Right lobe of liver (tissue), 6 donors: Measurements from ENCODE around the gene TMEM30A. TPM values are rescaled to one million over a fixed set of nuclear protein-coding genes. Genes with fewer than 3 reads are reported as not detected.

ENCODE experiments used
- ATAC-seq, 4 donors: fragments of 200-7000 bp; cut with Tn5 transposase; one replicate each; pipeline ENCODE4 v1.9.1; 2020; ENCODE audit warnings: mild to moderate bottlenecking in 4 of 4, moderate library complexity in 4 of 4
- DNase-seq, 3 donors: peaks; one replicate each; pipeline ENCODE4 v3.0.0-alpha.2; 2020
- H3K27ac ChIP-seq, 3 donors: fragments of 200-600 bp; one replicate each; pipeline ENCODE4 v1.8.0; 2022
- H3K27me3 ChIP-seq, 2 donors: fragments of 200-600 bp; one replicate each; pipeline ENCODE4 v1.8.0; 2022
- H3K36me3 ChIP-seq, 4 donors: fragments of 200-600 bp; sonication (generic) in 1 of 4; one replicate each; pipeline versions ENCODE4 v1.5.1 to v1.8.0; 2017 to 2022; ENCODE audit warnings: control low read depth in 1 of 4
- H3K4me1 ChIP-seq, 4 donors: fragments of 200-600 bp; sonication (generic) in 1 of 4; one replicate each; pipeline versions ENCODE4 v1.5.1 to v1.8.0; 2017 to 2022; ENCODE audit warnings: control low read depth in 1 of 4
- H3K4me3 ChIP-seq, 3 donors: fragments of 200-600 bp; one replicate each; pipeline ENCODE4 v1.8.0; 2022
- H3K9me3 ChIP-seq, 4 donors: fragments of 200-600 bp; sonication (generic) in 1 of 4; one replicate each; pipeline versions ENCODE4 v1.5.1 to v1.8.0; 2017 to 2022; ENCODE audit warnings: control low read depth in 1 of 4
- POLR2A ChIP-seq: fragments of 450-650 bp; IDR thresholded peaks from one replicate; pipeline ENCODE4 v1.6.1; 2017; ENCODE audit warnings: antibody characterized with exemption, mild to moderate bottlenecking
- WGBS: methylation state at CpG from one replicate; pipeline ENCODE4 v1.1.6; 2018; ENCODE audit warnings: low coverage, low lambda C conversion rate; ENCODE audit not compliant: insufficient coverage; ENCODE audit errors: missing lambda C conversion rate; 5-methylcytosine and 5-hydroxymethylcytosine counted together
- intact Hi-C, 2 donors: fragments of 100-400 bp; cut with DNase I; formaldehyde crosslinking; loops; one replicate each; pipeline versions ENCODE4 v1.11.2 to v1.14.1; 2022
- total RNA-seq, 6 experiments: library from RNA; depleted of rRNA in 2 of 6; stranded (reverse); fragments of >200 nt in 2 of 6; fragmentation: NEBNext Ultra II Directional in 3 of 6; extraction: Animal tissue kit (Norgen Biotek cat#: 25700) in 3 of 6; gene quantifications; one replicate each; pipeline versions ENCODE4 v1.1.0 to v1.2.4, GENCODE V29; 2016 to 2023
- TF ChIP-seq, protein P1 (sequence below), 4 donors: fragments of 200-600 bp in 3 of 4; fragments of 450-650 bp in 1 of 4; IDR thresholded peaks; one replicate each; pipeline versions ENCODE4 v1.5.1 to v1.8.0; 2016 to 2022; ENCODE audit warnings: antibody characterized with exemption in 4 of 4, mild to moderate bottlenecking in 2 of 4
- donor health status: DM: no; HTN: yes; CAD: no.
- donor health status: DM: no; HTN: no; CAD: no.
- donor health status: DM: no; HTN: no; CAD: no.
- donor health status: DM: no; HTN: yes; CAD: no.
- donor health status: DM: no; HTN: yes; CAD: no.

The TMEM30A gene
- total RNA-seq, 6 experiments from 2014 or later, result 40.1 to 66.8 (median 62.2) TPM

- Histone ChIP-seq H3K4me1 (no peaks in the 10 kb centered on the region), H3K9me3 (no peaks in the 10 kb centered on the region), H3K27me3 (no peaks in the 10 kb centered on the region), H3K27ac (no peak overlapping the region), H3K36me3 (no peaks in the 10 kb centered on the region), H3K4me3 (no peak overlapping the region)
- TF ChIP-seq, protein P1, sequence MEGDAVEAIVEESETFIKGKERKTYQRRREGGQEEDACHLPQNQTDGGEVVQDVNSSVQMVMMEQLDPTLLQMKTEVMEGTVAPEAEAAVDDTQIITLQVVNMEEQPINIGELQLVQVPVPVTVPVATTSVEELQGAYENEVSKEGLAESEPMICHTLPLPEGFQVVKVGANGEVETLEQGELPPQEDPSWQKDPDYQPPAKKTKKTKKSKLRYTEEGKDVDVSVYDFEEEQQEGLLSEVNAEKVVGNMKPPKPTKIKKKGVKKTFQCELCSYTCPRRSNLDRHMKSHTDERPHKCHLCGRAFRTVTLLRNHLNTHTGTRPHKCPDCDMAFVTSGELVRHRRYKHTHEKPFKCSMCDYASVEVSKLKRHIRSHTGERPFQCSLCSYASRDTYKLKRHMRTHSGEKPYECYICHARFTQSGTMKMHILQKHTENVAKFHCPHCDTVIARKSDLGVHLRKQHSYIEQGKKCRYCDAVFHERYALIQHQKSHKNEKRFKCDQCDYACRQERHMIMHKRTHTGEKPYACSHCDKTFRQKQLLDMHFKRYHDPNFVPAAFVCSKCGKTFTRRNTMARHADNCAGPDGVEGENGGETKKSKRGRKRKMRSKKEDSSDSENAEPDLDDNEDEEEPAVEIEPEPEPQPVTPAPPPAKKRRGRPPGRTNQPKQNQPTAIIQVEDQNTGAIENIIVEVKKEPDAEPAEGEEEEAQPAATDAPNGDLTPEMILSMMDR (IDR thresholded peaks at IDR 0.05), result no peak
- TF ChIP-seq POLR2A, result no peak
- intact Hi-C loops, result no loop called here
- ATAC-seq (no peak), DNase-seq (no peak)
Observed at GRCh38 chr6:75249837-75250236, 34.8 kb downstream of the TMEM30A start.

- DNase-seq (no peak), ATAC-seq (no peak)
- intact Hi-C loops, result no loop called here
- Histone ChIP-seq H3K9me3 (no peaks in the 10 kb centered on the region), H3K27me3 (no peaks in the 10 kb centered on the region), H3K36me3 (peaks cover 0 to 1% (median 0%) of the 10 kb centered on the region in 4 donors), H3K27ac (no peak overlapping the region), H3K4me1 (peaks cover 0 to 8% (median 0%) of the 10 kb centered on the region in 4 donors), H3K4me3 (no peak overlapping the region)
- TF ChIP-seq, protein P1 (IDR thresholded peaks at IDR 0.05), result no peak
- TF ChIP-seq POLR2A, result no peak
- WGBS, result 52% methylated on average over 2 of the region's 2 CpGs
Observed at GRCh38 chr6:75246386-75246785, 38.2 kb downstream of the TMEM30A start.

GRCh38 chr6:75244063-75244584 is 40.5 kb downstream of the TMEM30A start:
- TF ChIP-seq POLR2A, result no peak
- TF ChIP-seq, protein P1 (IDR thresholded peaks at IDR 0.05), result no peak
- H3K27ac ChIP-seq, result peak overlapping the region; percentile 74 to 89 (median 74)
- no peaks in the 10 kb centered on the region for H3K27me3 ChIP-seq
- peak; percentile 3 to 45 (median 8) for ATAC-seq
- H3K4me3 ChIP-seq, result peak overlapping the region; percentile 45 to 85 (median 71)
- H3K9me3 ChIP-seq, result no peaks in the 10 kb centered on the region
- 9% methylated on average over 15 of the region's 15 CpGs for WGBS
- H3K4me1 ChIP-seq, result peaks cover 0 to 8% (median 0%) of the 10 kb centered on the region in 4 donors
- DNase-seq, result no peak
- H3K36me3 ChIP-seq, result peaks cover 0 to 18% (median 7%) of the 10 kb centered on the region in 4 donors
- intact Hi-C loops, result no loop called here

DNA sequence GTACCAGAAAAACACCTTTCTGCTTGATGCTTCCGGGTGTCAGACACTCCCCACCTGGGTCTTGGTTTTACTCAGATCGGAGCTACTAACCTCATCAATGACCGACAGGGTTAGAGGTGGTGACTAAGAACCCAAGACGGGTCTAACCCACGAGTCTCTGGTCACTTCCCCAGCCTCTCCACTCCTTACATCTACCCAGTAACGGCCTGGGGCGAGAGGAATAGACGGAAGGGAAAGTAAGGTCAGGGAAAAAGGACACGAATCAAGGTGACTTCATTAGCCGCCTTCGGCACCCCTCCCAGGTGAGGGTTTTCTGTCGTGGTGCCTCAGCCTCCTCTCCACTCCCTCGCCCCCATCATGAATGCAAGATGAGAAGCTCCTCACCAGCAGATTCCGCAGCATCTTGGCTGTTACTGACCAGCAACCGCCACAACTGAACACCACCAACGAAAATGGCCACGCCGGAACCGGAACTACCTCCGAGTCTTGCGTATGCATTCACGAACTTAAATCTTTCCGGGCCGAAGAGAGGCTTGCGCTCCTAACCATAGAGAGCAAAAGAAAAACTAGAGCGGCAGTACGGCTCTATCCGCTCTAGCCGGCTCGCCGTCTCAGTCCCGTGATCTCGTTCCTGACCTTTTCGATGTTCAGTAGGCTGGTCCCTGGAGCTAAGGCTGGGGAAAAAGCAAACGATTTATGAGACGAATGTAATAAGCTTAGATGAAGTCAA is 41.1 kb downstream of the TMEM30A start, which contains the start of gene COX7A2:
Gene COX7A2 (minus strand): TSS at position 469 of the 730 bp plus-strand sequence. CDS start 67 bp downstream, at position 402.
- intact Hi-C loops, result no loop called here
- Histone ChIP-seq H3K27me3 (no peaks in the 10 kb centered on the region), H3K4me1 (peaks cover 0 to 8% (median 0%) of the 10 kb centered on the region in 4 donors), H3K4me3 (peak within 1 kb of the TSS; percentile 45 to 85 (median 71)), H3K36me3 (peaks cover 0 to 22% (median 10%) of the 10 kb centered on the region in 4 donors), H3K27ac (peak within 1 kb of the TSS; percentile 74 to 89 (median 74)), H3K9me3 (no peaks in the 10 kb centered on the region)
- ATAC-seq (peak; percentile 99 to 100 (median 100)), DNase-seq (peak; percentile 83 to 93 (median 91))
- under 1% methylated on average over 28 of the region's 36 CpGs for WGBS
- TF ChIP-seq POLR2A, result peak; percentile 65
- TF ChIP-seq, protein P1 (IDR thresholded peaks at IDR 0.05), result no peak
